CD8-positive, alpha-beta memory T cell (primary cell): ENCODE data around the gene LRP5. TPM values are rescaled to one million over a fixed set of nuclear protein-coding genes. Genes with fewer than 3 reads are reported as not detected.
A peak's percentile ranks its signal among the peaks of the same experiment; 100 is the strongest.
"Not testable (repeated sequence)": the region's sequence is repeated elsewhere in the genome, so short reads cannot be mapped to it uniquely, and the experiment has no call there.

Experiments
- CTCF ChIA-PET: fragments of 350-600 bp; sonication (Branson Sonifier 250); formaldehyde crosslinking; loops from one replicate; lab custom pipeline; 2021; ENCODE audit warnings: antibody characterized with exemption; lab: Charles Lee
- POLR2A ChIA-PET: fragments of 350-600 bp; sonication (Branson Sonifier 250); formaldehyde crosslinking; loops from one replicate; lab custom pipeline; 2021; ENCODE audit warnings: antibody characterized with exemption; lab: Charles Lee
- DNase-seq, 5 donors: peaks; one replicate each; pipeline versions ENCODE4 v3.0.0 to v3.0.0-alpha.2; 2020 to 2022; ENCODE audit warnings: mixed read lengths in 1 of 5
- H3K27ac ChIP-seq: one replicate; pipeline ENCODE4 v1.7.0; 2013; ENCODE audit warnings: low read depth, mild to moderate bottlenecking, low read length, moderate library complexity
- H3K27me3 ChIP-seq: 2 replicates; pipeline ENCODE4 v1.7.0; 2013; ENCODE audit warnings: low read length, mild to moderate bottlenecking; ENCODE audit not compliant: insufficient read depth, poor library complexity, severe bottlenecking
- H3K36me3 ChIP-seq: 2 replicates; pipeline ENCODE4 v1.7.0; 2013; ENCODE audit warnings: mild to moderate bottlenecking, low read length, moderate library complexity; ENCODE audit not compliant: insufficient read depth
- H3K4me1 ChIP-seq: 2 replicates; pipeline ENCODE4 v1.7.0; 2013; ENCODE audit warnings: mild to moderate bottlenecking, low read length, moderate library complexity; ENCODE audit not compliant: insufficient read depth
- H3K4me3 ChIP-seq: 2 replicates; pipeline ENCODE4 v1.7.0; 2013; ENCODE audit warnings: mild to moderate bottlenecking, low read length
- H3K9me3 ChIP-seq: 2 replicates; pipeline ENCODE4 v1.7.0; 2013; ENCODE audit warnings: mild to moderate bottlenecking, low read length
- H3K27ac Mint-ChIP-seq, 8 donors: one replicate each; pipeline ENCODE4 v1.8.0; 2020 to 2021; ENCODE audit warnings: mixed read lengths in 8 of 8, mild to moderate bottlenecking in 6 of 8, inconsistent platforms in 3 of 8, moderate library complexity in 3 of 8
- H3K27me3 Mint-ChIP-seq, 2 donors: one replicate each; pipeline ENCODE4 v1.8.0; 2020 to 2021; ENCODE audit warnings: mixed read lengths in 2 of 2, mild to moderate bottlenecking in 1 of 2, moderate library complexity in 1 of 2
- H3K36me3 Mint-ChIP-seq, 3 donors: one replicate each; pipeline ENCODE4 v1.8.0; 2020 to 2021; ENCODE audit warnings: mixed read lengths in 3 of 3, inconsistent platforms in 1 of 3, mild to moderate bottlenecking in 1 of 3
- H3K4me1 Mint-ChIP-seq, 3 donors: one replicate each; pipeline ENCODE4 v1.8.0; 2020 to 2021; ENCODE audit warnings: mixed read lengths in 3 of 3, inconsistent platforms in 1 of 3, mild to moderate bottlenecking in 1 of 3
- H3K4me3 Mint-ChIP-seq, 7 donors: one replicate each; pipeline ENCODE4 v1.8.0; 2020 to 2021; ENCODE audit warnings: mixed read lengths in 7 of 7, mild to moderate bottlenecking in 6 of 7, moderate library complexity in 4 of 7, inconsistent platforms in 2 of 7
- H3K9me3 Mint-ChIP-seq, 5 donors: one replicate each; pipeline ENCODE4 v1.8.0; 2020 to 2022; ENCODE audit warnings: mixed read lengths in 5 of 5, mild to moderate bottlenecking in 3 of 5, moderate library complexity in 2 of 5, inconsistent platforms in 1 of 5
- polyA plus RNA-seq: library from polyadenylated mRNA; unstranded; fragments of 300-500 nt; fragmentation: Illumina TruSeq; gene quantifications from one replicate; pipeline ENCODE4 v1.2.3, GENCODE V29; 2021
- total RNA-seq, 2 experiments: library from RNA; stranded (reverse); gene quantifications; one replicate each; pipeline ENCODE4 v1.2.3, GENCODE V29; 2021

The LRP5 gene
- total and polyA plus RNA-seq, 3 experiments from 2014 or later, result 0.68 to 9.9 (median 7.5) TPM

- Mint-ChIP-seq H3K4me3 (no peak overlapping the region), H3K36me3 (peaks cover 0 to 15% (median 7%) of the 10 kb centered on the region in 3 donors), H3K27me3 (no peaks in the 10 kb centered on the region), H3K9me3 (peaks cover 5 to 18% (median 14%) of the 10 kb centered on the region in 5 donors), H3K27ac (no peak overlapping the region), H3K4me1 (no peaks in the 10 kb centered on the region)
- DNase-seq, result no peak
- ChIA-PET POLR2A (no interaction called here), CTCF (no interaction called here)
- no peaks in the 10 kb centered on the region for H3K4me1 ChIP-seq
- no peak overlapping the region for H3K4me3 ChIP-seq
- no peaks in the 10 kb centered on the region for H3K27me3 ChIP-seq
- no peaks in the 10 kb centered on the region for H3K36me3 ChIP-seq
- no peak overlapping the region for H3K27ac ChIP-seq
- H3K9me3 ChIP-seq, result peaks cover 8% of the 10 kb centered on the region
Observed at GRCh38 chr11:68430384-68430783, 118.0 kb downstream of the LRP5 start.

DNA sequence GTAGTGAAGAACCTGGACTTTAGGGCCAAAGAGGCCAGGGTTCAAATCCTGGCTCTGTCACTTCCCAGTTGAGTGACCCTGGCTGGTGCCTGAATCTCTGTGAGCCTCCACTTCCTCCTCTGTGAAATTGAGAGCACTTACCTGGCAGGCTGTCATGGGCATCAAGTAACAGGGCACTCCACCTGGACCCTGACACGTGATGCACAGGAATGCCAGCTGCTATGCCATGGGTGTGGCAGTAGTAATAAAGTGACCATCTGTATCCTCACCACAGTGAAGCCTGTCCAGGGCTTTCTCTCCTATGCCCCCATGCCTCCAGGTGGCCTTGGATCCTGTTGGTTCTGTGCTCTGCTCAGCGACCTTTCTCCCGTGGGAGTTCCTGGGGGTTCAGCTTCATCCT, 118.4 kb downstream of the LRP5 start:
- no peaks in the 10 kb centered on the region for H3K27me3 ChIP-seq
- H3K36me3 ChIP-seq, result no peaks in the 10 kb centered on the region
- H3K4me1 Mint-ChIP-seq, result no peaks in the 10 kb centered on the region
- peak overlapping the region in 1 of 7 donors; percentile 6 for H3K4me3 Mint-ChIP-seq
- CTCF ChIA-PET, result interaction anchor here (0.7 kb wide), 1 partner anchor 27 kb away, joined by 3 read pairs; no protein-coding TSS in a partner anchor
- no peak overlapping the region for H3K27ac ChIP-seq
- no peak overlapping the region for H3K4me3 ChIP-seq
- peaks cover 0 to 15% (median 7%) of the 10 kb centered on the region in 3 donors for H3K36me3 Mint-ChIP-seq
- H3K27ac Mint-ChIP-seq, result no peak overlapping the region
- no peaks in the 10 kb centered on the region for H3K4me1 ChIP-seq
- H3K9me3 ChIP-seq, result peaks cover 8% of the 10 kb centered on the region
- H3K9me3 Mint-ChIP-seq, result peaks cover 5 to 18% (median 14%) of the 10 kb centered on the region in 5 donors
- POLR2A ChIA-PET, result no interaction called here
- DNase-seq, result no peak
- no peaks in the 10 kb centered on the region for H3K27me3 Mint-ChIP-seq

DNA sequence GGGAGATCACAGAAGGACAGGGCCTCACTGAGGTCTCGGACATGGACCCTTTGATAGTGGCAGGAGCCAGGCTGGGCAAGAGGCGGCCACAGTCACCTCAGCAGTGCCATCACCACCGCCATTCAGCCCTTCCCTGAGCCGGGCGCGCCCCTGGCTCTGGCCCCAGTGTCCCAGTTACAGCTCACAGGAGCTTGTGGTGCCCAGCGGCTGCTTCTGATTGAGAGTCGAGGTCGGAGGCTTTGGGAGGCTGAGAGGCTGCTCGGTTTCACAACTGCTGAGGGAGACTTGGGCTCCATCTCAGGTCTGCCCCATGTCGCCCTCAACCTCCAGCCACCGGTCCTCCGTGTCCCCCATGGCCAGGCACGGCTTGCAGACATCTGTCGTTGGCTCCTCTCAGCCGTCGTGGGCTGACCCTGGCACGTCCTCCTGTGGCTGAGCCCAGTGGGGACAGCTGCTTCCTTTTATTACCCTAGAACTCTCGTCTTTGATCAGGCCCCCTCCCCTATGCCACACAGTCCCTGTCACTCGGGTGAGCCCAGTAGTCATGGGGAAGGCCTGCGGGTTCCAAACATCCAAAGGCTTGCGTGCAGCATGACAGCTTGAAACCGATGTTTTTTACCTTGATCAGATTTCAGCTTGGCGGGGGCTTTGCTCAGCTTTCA, 119.7 kb downstream of the LRP5 start:
- Mint-ChIP-seq H3K36me3 (peaks cover 0 to 15% (median 7%) of the 10 kb centered on the region in 3 donors), H3K4me3 (no peak overlapping the region), H3K9me3 (peaks cover 5 to 18% (median 14%) of the 10 kb centered on the region in 5 donors), H3K4me1 (no peaks in the 10 kb centered on the region), H3K27ac (no peak overlapping the region), H3K27me3 (no peaks in the 10 kb centered on the region)
- CTCF ChIA-PET, result no interaction called here
- H3K27me3 ChIP-seq, result no peaks in the 10 kb centered on the region
- no peak for DNase-seq
- H3K9me3 ChIP-seq, result peaks cover 8% of the 10 kb centered on the region
- H3K4me1 ChIP-seq, result no peaks in the 10 kb centered on the region
- H3K4me3 ChIP-seq, result no peak overlapping the region
- no peak overlapping the region for H3K27ac ChIP-seq
- H3K36me3 ChIP-seq, result no peaks in the 10 kb centered on the region
- POLR2A ChIA-PET, result no interaction called here

DNA sequence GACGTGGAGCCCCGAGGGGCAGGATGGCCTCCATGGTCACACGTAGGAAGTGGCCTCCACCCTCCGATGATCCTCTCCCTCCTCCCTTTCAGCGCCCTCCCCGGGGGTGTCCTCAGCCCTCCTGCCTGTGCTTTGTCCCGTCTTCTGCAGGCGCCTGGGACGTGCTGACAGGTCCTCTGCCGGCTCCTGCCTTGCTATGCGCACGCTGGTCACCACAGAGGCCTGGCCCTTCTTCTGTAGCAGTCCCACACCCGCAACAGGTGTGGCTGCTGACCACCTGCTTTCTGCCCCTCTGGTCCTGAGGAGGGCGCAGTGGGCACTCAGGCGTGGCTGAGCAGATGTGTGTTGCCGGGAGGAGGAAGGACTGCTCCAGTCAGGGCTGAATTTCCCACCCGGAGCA, 120.5 kb downstream of the LRP5 start:
- POLR2A ChIA-PET, result no interaction called here
- Mint-ChIP-seq H3K4me1 (no peaks in the 10 kb centered on the region), H3K4me3 (no peak overlapping the region), H3K27ac (no peak overlapping the region), H3K36me3 (peaks cover 0 to 15% (median 7%) of the 10 kb centered on the region in 3 donors), H3K9me3 (peaks cover 5 to 18% (median 14%) of the 10 kb centered on the region in 5 donors), H3K27me3 (peaks cover 0 to 1% of the 10 kb centered on the region in 2 donors)
- CTCF ChIA-PET, result no interaction called here
- Histone ChIP-seq H3K4me1 (no peaks in the 10 kb centered on the region), H3K36me3 (no peaks in the 10 kb centered on the region), H3K27ac (no peak overlapping the region), H3K27me3 (no peaks in the 10 kb centered on the region), H3K9me3 (peaks cover 8% of the 10 kb centered on the region), H3K4me3 (no peak overlapping the region)
- no peak for DNase-seq

- no peak overlapping the region for H3K27ac ChIP-seq
- no peaks in the 10 kb centered on the region for H3K36me3 ChIP-seq
- peaks cover 5 to 18% (median 14%) of the 10 kb centered on the region in 5 donors for H3K9me3 Mint-ChIP-seq
- peaks cover 0 to 11% (median 7%) of the 10 kb centered on the region in 3 donors for H3K36me3 Mint-ChIP-seq
- peaks cover 0 to 1% of the 10 kb centered on the region in 2 donors for H3K27me3 Mint-ChIP-seq
- H3K27ac Mint-ChIP-seq, result no peak overlapping the region
- DNase-seq, result no peak
- H3K4me1 Mint-ChIP-seq, result no peaks in the 10 kb centered on the region
- ChIA-PET CTCF (no interaction called here), POLR2A (no interaction called here)
- H3K4me3 ChIP-seq, result no peak overlapping the region
- H3K4me1 ChIP-seq, result no peaks in the 10 kb centered on the region
- H3K27me3 ChIP-seq, result no peaks in the 10 kb centered on the region
- peaks cover 8% of the 10 kb centered on the region for H3K9me3 ChIP-seq
- H3K4me3 Mint-ChIP-seq, result no peak overlapping the region
Observed at GRCh38 chr11:68433541-68433940, 121.2 kb downstream of the LRP5 start.

GRCh38 chr11:68434159-68434558, 121.8 kb downstream of the LRP5 start:
- H3K4me3 Mint-ChIP-seq, DNase-seq, H3K9me3 ChIP-seq, H3K27ac Mint-ChIP-seq, H3K27me3 Mint-ChIP-seq, CTCF ChIA-PET, H3K4me1 ChIP-seq, H3K36me3 ChIP-seq, H3K4me3 ChIP-seq, POLR2A ChIA-PET, H3K4me1 Mint-ChIP-seq, H3K27me3 ChIP-seq, H3K27ac ChIP-seq: not testable (repeated sequence)
- Mint-ChIP-seq H3K9me3 (peaks cover 5 to 15% (median 12%) of the 10 kb centered on the region in 5 donors), H3K36me3 (peaks cover 0 to 10% (median 7%) of the 10 kb centered on the region in 3 donors)

DNA sequence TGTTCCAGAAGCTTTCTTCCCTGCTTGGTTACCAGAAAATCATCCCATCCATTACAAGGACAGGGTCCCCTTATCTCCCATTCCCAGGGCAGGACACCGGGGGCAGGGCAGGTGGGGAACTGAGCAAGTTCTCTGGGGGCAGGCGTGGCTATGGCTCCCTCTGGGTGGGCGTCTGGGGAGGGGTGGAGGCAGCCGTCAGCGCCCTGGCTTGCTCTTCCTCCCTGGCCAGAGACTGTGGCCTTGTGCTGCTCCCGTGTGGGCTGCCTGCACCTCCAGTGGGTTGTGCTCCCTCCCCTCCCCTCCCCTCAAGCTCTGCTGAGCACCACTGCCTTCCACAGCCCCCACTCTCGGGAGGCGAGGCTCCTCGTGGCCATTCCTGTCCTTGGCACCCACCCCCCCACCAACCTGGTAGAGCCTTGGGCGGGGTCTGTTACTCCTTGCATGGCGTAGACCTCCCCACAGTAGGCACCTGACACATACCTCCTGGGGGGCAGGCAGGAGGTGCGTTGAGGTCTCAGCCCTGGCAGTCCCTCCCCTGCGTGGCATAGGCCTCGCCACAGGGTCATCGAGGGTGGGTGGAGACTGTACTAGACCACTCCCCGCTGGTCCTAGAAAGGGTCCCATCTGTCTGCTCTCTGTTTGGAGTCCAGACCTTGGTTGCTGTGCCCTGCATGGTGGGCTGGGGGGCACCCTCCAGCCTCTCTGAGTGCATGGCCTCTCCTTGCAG, 123.9 kb downstream of the LRP5 start:
- H3K27me3 ChIP-seq, result no peaks in the 10 kb centered on the region
- POLR2A ChIA-PET, result no interaction called here
- H3K36me3 ChIP-seq, result no peaks in the 10 kb centered on the region
- H3K27ac Mint-ChIP-seq, result no peak overlapping the region
- CTCF ChIA-PET, result no interaction called here
- H3K9me3 ChIP-seq, result no peaks in the 10 kb centered on the region
- no peaks in the 10 kb centered on the region for H3K4me1 Mint-ChIP-seq
- H3K9me3 Mint-ChIP-seq, result no peaks in the 10 kb centered on the region
- H3K27ac ChIP-seq, result no peak overlapping the region
- H3K4me3 Mint-ChIP-seq, result no peak overlapping the region
- H3K36me3 Mint-ChIP-seq, result no peaks in the 10 kb centered on the region
- no peak for DNase-seq
- no peak overlapping the region for H3K4me3 ChIP-seq
- peaks cover 0 to 1% of the 10 kb centered on the region in 2 donors for H3K27me3 Mint-ChIP-seq
- H3K4me1 ChIP-seq, result no peaks in the 10 kb centered on the region
